A549 (cell line): Measurements from ENCODE around the gene LDLRAD3.

Source experiments
- BHLHE40 ChIP-seq: IDR thresholded peaks from 2 replicates; pipeline ENCODE4 v1.6.1; 2012; ENCODE audit warnings: low read depth, low read length, inconsistent platforms
- CHD4 ChIP-seq: fragments of 200-600 bp; sonication (generic); IDR thresholded peaks from 2 replicates; pipeline ENCODE4 v1.6.1; 2016; ENCODE audit warnings: antibody characterized with exemption, mild to moderate bottlenecking, borderline replicate concordance
- CTCF ChIP-seq: fragments of >200 bp; sonication (Bioruptor Twin); formaldehyde crosslinking; IDR thresholded peaks from 3 replicates; pipeline ENCODE4 v1.5.1; 2016
- E2F6 ChIP-seq: IDR thresholded peaks from 2 replicates; pipeline ENCODE4 v1.6.1; 2012; ENCODE audit warnings: low read depth, borderline replicate concordance
- EP300 ChIP-seq, 2 experiments: fragments of >200 bp; sonication (Bioruptor Twin); formaldehyde crosslinking; IDR thresholded peaks; 2 replicates in 1 of 2; 3 replicates in 1 of 2; pipeline ENCODE4 v1.6.1; 2016 to 2017
- JUNB ChIP-seq: fragments of >200 bp; sonication (Bioruptor Twin); formaldehyde crosslinking; IDR thresholded peaks from 2 replicates; pipeline ENCODE4 v1.6.1; 2016
- MAFK ChIP-seq: fragments of 450-650 bp; IDR thresholded peaks from 2 replicates; pipeline ENCODE4 v1.6.1; 2014; ENCODE audit not compliant: partially characterized antibody
- MAX ChIP-seq: IDR thresholded peaks from 2 replicates; pipeline ENCODE4 v1.6.1; 2012
- POLR2A ChIP-seq: IDR thresholded peaks from 2 replicates; pipeline ENCODE4 v1.6.1; 2012; ENCODE audit warnings: mild to moderate bottlenecking, low read length
- RAD21 ChIP-seq, 2 experiments: fragments of >200 bp in 1 of 2; sonication (Bioruptor Twin) in 1 of 2; formaldehyde crosslinking in 1 of 2; IDR thresholded peaks in 1 of 2; conservative IDR thresholded peaks in 1 of 2; 2 replicates in 1 of 2; 3 replicates in 1 of 2; pipeline ENCODE4 v1.6.1; 2012 to 2018; ENCODE audit warnings: inconsistent platforms in 1 of 2
- RCOR1 ChIP-seq: fragments of 150-350 bp; IDR thresholded peaks from 2 replicates; pipeline ENCODE4 v1.6.1; 2014; ENCODE audit warnings: antibody characterized with exemption, low read length, low read depth
- SMC3 ChIP-seq: fragments of >200 bp; sonication (Bioruptor Twin); formaldehyde crosslinking; IDR thresholded peaks from 3 replicates; pipeline ENCODE4 v1.6.1; 2018; ENCODE audit warnings: inconsistent platforms
- ZNF302 ChIP-seq: fragments of 250-450 bp; sonication (Bioruptor Pico); IDR thresholded peaks from 2 replicates; pipeline ENCODE4 v1.9.0; 2021; ENCODE audit warnings: inconsistent platforms, mild to moderate bottlenecking, moderate library complexity

- TF ChIP-seq SMC3: no peak
- TF ChIP-seq RAD21 (conservative IDR thresholded peaks at IDR 0.05 in 1 of 2, IDR thresholded peaks at IDR 0.05 in 1 of 2): no peak
- TF ChIP-seq MAX: no peak
- no peak for TF ChIP-seq POLR2A
- no peak for TF ChIP-seq CTCF
- no peak for TF ChIP-seq RCOR1
- no peak for TF ChIP-seq ZNF302 (CRISPR knock-in tag)
- no peak for TF ChIP-seq E2F6
- TF ChIP-seq MAFK: no peak
- no peak for TF ChIP-seq BHLHE40
- no peak for TF ChIP-seq CHD4
- no peak for TF ChIP-seq JUNB
- TF ChIP-seq EP300 (IDR thresholded peaks at IDR 0.05): no peak
Observed at GRCh38 chr11:35946766-35947165, 2.9 kb downstream of the LDLRAD3 start.
